IPS-NIHi11 (cell line): ENCODE measurements around the gene TNFRSF8.
A peak's percentile ranks its signal among the peaks of the same experiment; 100 is the strongest.

Experiments used
- DNase-seq: peaks from one replicate; pipeline ENCODE4 v3.0.0; 2012; ENCODE audit warnings: mixed read lengths, low spot score

TNFRSF8 gene

DNA sequence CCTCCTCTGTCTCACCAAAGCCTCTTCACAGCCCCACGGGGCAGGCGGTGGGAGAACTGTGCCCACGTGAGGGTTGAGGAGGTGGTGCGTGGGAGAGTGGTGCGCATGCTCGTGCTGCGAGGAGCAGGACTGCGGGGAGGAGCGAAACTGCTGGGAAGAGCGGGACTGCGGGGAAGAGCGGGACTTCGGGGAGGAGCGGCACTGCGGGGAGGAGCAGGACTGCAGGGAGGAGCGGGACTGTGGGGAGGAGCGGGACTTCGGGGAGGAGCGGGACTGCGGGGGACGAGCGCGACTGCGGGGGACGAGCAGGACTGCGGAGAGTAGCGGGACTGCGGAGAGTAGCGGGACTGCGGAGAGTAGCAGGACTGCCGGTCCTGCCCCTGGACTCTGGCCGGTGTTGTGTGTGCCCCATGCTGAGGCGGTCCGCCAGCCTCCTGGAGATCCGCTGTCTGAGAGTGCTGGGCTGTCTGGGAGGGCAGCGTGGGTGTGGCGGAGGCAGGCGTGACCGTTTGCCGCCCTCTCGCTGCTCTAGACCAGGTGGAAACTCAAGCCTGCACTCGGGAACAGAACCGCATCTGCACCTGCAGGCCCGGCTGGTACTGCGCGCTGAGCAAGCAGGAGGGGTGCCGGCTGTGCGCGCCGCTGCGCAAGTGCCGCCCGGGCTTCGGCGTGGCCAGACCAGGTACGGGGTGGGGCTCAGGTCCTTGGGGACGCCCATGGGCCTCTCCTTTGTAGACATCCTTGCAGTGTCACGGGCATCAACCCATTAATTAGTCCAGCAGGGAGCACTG, 128.3 kb downstream of the TNFRSF8 start:
- peak; percentile 56 for DNase-seq
